SHP77 (cell line): ENCODE measurements around the gene SLC7A4.
"Not testable (repeated sequence)": the region's sequence is repeated elsewhere in the genome, so short reads cannot be mapped to it uniquely, and the experiment has no call there.

Source experiments
- DNase-seq, 2 experiments: peaks; one replicate each; lab custom pipeline; 2025; lab: John Stamatoyannopoulos, UW

The SLC7A4 gene

DNA sequence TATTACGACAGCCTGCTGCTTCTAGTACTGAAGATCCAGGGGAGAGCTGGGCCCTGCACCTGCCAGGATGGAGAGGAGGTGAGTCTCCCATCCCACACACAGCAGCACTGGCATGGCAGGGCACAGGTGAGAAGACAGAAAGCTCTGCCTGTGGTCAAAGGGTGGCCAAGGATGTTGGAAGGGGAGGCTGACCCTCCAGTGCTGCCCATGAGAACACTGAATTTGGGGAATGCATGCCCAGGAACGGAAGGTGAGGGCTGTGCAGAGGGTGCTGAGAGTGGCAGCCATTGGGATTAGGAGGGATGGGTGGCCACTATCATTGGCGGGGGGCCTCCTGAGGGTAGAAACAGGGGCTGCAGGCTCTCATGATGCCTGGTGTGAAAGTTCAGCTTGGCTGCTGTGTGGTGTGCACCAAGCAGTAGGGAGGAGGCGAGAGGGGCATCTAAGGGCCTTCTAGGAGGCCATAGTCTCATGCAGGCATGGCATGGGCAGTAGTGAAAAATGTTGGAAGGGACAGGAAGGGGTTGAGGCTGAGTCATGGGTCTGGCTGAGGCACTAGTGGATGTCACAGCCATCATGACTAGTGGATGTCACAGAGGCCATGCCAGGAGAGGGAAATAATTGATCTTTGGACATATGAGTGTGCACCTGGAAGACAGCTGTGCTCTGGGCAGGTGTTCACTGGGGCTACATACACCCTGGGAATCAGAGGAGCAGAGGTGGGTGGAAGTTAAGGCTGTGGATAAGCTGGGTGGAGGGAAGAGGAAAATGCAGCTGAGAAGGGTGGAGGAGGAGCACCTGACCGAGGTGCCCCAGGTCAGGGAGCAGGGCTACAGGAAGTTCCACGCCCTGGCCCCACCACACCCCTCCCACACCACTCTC lies 10.9 kb upstream of the SLC7A4 start:
- peak in 1 of 2 experiments; percentile 14 for DNase-seq

DNA sequence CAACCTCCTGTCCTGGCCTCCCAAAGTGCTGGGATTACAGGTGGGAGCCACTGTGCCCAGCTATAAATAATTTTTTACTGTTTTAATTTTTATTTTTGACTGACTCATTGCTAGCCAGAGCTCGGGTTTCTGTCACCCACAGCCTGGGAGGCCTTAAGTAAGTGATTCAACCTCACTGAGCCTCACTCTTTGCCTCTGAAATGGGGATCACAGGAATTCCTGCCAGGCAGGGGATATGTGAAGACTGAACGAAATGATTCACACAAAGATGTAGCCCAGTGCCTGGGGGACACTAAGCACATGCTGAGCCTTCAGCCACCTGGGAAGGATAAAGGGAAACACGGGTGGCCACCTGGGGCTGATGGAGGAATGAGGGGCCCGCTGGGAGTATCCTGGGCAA lies 9.6 kb upstream of the SLC7A4 start:
- no peak for DNase-seq

GRCh38 chr22:21039158-21039557 lies 6.8 kb upstream of the SLC7A4 start:
- not testable (repeated sequence) for DNase-seq

DNA sequence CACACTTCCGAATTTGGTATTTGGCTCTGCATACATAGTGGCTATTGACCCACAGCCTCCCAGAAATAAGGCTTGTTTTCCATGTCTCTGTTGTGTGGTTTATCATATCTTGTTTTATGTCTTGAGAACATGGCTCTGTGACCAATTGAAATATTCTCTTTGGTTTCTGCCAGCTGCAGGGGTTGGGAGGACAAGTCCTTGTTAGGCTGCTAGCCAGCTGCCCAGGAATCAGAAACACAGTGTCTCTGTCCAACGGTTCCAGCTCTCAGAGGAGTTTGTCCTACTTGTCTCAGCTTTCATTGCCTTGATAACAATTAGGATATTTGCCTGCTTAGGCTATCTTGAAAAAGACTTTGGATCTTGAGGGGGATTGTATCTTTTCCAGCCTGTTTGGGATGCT lies 6.0 kb upstream of the SLC7A4 start:
- DNase-seq: no peak

DNA sequence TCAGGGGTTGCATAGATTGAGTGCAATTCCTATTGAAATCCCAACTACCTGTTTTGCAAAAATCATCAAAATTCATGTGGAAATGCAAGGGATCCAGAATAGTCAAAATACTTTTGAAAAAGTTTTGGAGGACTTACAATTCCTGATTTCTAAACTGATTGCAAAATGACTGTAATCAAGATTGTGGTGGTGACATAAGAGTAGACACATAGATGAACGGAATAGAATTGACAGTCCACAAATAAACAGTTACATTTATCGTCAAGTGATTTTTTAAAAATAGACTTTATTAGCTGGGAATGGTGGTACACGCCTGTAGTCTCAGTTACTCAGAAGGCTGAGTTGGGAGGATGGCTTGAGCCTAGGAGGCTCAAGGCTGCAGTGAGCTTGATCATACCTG lies 2.6 kb upstream of the SLC7A4 start:
- no peak for DNase-seq

- no peak for DNase-seq
These were observed 1.5 kb upstream of the SLC7A4 start for GRCh38 chr22:21033895-21034294.

- no peak for DNase-seq
These were observed 717 bp upstream of the SLC7A4 start for GRCh38 chr22:21032868-21033688.

DNA sequence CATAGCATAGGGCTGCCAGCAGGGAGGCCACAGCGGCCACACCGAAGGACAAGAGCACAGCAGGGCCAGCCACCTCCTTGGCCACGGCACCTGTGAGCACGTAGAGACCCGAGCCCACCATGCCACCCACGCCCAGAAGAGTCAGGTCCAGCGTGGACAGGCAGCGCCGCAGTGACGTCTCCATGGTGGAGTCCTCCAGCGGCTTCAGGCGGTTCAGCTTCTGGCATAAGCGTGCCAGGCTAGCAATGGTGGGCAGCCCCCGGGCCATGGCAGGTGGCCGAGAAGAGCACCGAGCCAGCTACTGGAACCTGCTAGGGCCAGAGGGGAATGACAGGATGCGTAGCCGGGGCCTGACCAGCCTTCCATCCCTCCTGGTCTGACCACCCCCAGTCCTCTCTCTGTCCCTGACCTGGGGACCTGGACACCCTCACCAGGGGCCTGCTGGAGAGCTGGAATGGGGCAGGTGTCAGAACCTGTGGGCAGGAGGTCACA lies 770 bp downstream of the SLC7A4 start:
- no peak for DNase-seq

GRCh38 chr22:21030621-21031544 lies 1.5 kb downstream of the SLC7A4 start:
- no peak for DNase-seq

- DNase-seq: no peak
These were observed 2.3 kb downstream of the SLC7A4 start for GRCh38 chr22:21030032-21030431.

DNA sequence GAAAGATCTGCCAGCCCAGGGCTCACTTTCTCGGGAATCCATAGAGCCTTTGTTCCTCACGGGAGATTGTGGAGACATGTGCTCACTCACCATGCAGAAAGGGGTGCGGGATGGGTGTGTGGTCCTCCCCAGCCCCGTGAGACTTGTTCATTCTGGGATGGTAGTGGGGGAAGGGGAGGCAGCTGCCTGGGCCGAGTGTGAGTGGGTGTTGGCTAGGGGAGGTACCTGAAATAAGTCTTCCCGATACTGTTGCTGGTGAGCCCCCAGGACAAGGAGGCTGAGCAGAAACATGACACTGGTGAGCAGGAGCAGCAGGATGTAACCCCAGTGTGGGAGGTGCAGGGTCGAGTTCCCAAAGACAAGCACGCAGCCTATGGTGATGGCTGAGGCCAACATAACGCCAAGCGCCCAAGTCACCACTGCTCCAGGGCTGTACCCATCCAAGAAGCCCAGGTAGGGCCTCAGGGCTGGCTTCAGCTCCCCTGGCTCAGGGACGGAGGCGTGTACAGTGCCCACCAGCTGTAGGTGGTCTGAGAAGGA lies 2.8 kb downstream of the SLC7A4 start:
- no peak for DNase-seq

- DNase-seq: no peak
These were observed 3.8 kb downstream of the SLC7A4 start for GRCh38 chr22:21028277-21029251.

DNA sequence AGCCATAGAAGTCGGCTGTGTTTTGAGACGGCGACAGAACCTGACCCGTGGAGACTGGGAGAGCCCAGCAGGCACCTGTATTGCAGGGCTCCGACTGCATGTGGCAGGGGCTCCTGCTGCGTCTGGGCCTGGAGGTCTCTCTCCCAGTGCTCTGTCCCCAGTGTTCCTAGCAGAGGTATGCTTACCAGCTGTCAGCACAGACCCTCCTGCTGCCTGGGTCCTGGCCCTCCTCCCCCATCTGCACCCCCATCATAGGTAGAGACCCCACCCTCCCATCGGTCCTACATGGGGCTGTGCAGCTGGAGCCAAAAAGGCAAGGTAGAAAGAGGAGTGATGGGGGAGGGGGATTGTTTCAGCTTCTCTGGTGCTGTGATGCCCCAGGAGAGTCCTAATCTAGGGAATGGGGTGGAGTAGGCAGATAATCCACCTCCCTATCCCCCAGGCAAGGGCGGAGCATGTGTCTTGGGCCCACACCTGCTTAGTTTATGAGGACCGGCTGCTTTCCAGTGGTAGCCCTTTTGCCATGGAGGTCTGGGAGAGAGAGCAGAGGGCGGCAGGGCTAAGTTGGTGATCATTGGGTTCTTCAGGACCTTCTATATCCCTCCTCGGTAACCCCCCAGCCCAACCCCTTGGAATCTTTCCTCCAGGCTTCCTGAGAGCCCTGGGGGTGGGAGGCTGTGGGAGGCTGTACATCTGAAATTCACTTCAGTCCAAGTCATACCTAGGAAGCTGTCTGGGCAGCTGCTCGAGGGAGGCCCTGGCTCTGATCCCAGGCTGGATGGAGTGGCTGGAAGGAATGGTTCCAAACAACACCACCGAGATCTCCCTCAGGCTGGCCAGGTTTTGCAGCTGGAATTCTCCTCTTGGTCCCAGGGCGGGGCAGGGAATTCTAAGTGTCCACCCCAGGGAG lies 5.3 kb downstream of the SLC7A4 start:
- DNase-seq: peak in 1 of 2 experiments; percentile 18

GRCh38 chr22:21025763-21026755 lies 6.3 kb downstream of the SLC7A4 start:
- no peak for DNase-seq

- no peak for DNase-seq
These were observed 7.1 kb downstream of the SLC7A4 start for GRCh38 chr22:21025266-21025665.

- no peak for DNase-seq
These were observed 9.3 kb downstream of the SLC7A4 start for GRCh38 chr22:21022955-21023614.

DNA sequence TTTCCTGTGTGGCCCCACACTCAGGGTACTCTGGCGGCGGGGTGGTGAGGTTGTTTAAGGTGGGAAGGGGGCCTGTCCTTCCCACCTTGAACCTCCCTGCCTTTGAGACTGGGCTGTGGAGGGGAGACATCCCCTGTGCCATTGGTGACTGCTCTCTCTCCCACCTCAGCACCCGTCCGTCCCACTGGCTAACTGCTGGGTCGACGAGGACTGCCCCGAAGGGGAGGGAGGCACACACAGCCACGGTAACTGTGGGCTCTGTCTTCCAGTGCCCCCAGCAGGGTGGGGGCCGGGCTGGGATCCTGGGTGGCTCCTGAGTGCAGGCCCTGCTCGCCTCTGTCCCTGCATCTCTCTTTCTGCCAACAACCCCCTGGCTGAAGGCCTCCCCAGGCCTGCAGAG lies 9.9 kb downstream of the SLC7A4 start:
- DNase-seq: no peak
